Fibroblast of mammary gland (primary cell): Measurements from ENCODE around the gene ATP2C1.

ENCODE experiments used
- DNase-seq: peaks from one replicate; pipeline ENCODE4 v3.0.0-alpha.2; 2010; ENCODE audit warnings: low read depth
- H3K4me3 ChIP-seq: 2 replicates; pipeline ENCODE4 v1.5.1; 2011; ENCODE audit warnings: low read depth, mild to moderate bottlenecking, low read length, moderate library complexity; ENCODE audit not compliant: control insufficient read depth
- TF ChIP-seq, protein P1 (sequence below): conservative IDR thresholded peaks from 2 replicates; pipeline ENCODE4 v1.5.1; 2011; ENCODE audit warnings: low read depth, low read length, inconsistent platforms; ENCODE audit not compliant: control insufficient read depth, insufficient read depth

The ATP2C1 gene, protein sequence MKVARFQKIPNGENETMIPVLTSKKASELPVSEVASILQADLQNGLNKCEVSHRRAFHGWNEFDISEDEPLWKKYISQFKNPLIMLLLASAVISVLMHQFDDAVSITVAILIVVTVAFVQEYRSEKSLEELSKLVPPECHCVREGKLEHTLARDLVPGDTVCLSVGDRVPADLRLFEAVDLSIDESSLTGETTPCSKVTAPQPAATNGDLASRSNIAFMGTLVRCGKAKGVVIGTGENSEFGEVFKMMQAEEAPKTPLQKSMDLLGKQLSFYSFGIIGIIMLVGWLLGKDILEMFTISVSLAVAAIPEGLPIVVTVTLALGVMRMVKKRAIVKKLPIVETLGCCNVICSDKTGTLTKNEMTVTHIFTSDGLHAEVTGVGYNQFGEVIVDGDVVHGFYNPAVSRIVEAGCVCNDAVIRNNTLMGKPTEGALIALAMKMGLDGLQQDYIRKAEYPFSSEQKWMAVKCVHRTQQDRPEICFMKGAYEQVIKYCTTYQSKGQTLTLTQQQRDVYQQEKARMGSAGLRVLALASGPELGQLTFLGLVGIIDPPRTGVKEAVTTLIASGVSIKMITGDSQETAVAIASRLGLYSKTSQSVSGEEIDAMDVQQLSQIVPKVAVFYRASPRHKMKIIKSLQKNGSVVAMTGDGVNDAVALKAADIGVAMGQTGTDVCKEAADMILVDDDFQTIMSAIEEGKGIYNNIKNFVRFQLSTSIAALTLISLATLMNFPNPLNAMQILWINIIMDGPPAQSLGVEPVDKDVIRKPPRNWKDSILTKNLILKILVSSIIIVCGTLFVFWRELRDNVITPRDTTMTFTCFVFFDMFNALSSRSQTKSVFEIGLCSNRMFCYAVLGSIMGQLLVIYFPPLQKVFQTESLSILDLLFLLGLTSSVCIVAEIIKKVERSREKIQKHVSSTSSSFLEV

DNA sequence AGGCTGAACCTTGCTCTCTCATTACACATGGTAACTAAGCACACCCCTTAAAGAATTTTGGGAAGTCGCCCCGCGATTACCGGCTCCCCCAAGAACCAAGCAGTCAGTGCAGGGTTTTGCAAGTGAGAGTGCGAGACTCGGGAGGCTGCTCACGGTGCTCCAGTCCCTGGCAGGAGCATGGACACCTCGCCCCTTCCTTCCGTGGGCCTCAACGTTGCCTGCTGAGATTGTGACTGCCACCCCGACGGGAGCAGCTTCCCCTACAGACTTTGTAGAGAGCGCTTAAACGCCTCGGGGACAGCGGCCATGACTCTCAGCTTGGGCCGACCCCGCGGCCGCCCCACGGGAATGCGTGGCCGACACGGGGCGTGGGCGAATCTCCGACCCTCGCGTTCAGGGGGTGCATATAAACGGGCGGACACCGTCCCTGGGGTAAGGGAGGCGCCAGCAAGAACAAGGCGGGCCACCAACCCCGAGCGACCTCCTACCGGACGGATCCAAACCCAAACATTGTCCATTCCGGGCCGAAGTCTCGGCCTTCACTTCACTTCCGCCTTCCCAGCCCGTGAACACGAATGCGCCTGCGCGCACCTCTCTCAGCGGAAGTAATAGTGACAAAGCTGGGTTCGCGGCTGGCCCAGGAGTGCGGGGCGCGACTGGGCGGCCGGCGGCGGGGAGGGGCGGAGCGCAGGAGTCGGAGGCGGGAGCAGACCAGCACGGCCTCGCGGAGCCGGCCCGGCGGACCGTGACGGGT is at the start of gene ATP2C1:
TSS of gene ATP2C1 (plus strand) at position 709 of the 754 bp plus-strand sequence. CDS start 686 bp downstream, outside the sequence.
- DNase-seq, result peak; percentile 90
- TF ChIP-seq, protein P1, sequence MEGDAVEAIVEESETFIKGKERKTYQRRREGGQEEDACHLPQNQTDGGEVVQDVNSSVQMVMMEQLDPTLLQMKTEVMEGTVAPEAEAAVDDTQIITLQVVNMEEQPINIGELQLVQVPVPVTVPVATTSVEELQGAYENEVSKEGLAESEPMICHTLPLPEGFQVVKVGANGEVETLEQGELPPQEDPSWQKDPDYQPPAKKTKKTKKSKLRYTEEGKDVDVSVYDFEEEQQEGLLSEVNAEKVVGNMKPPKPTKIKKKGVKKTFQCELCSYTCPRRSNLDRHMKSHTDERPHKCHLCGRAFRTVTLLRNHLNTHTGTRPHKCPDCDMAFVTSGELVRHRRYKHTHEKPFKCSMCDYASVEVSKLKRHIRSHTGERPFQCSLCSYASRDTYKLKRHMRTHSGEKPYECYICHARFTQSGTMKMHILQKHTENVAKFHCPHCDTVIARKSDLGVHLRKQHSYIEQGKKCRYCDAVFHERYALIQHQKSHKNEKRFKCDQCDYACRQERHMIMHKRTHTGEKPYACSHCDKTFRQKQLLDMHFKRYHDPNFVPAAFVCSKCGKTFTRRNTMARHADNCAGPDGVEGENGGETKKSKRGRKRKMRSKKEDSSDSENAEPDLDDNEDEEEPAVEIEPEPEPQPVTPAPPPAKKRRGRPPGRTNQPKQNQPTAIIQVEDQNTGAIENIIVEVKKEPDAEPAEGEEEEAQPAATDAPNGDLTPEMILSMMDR, result no peak
- H3K4me3 ChIP-seq, result peak within 1 kb of the TSS; percentile 90

DNA sequence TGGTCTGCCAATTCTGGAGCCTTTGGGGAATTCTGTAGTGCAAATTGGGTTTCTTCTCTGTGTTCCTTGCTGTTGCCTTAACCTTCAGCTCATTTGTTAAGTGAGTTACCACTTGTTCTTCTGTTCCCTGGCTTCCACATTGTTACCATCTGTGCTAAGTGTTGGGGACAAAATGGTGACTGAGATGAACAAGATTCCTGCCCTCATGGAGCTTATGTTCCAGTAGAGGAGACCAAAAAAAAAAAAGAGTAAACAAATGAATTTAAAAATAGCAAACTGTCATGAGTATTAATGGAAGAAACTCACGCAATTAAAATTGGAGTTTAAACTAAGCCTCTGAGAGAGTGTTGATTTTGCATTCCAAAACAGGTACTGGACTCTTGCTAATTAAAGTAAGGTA is 49.4 kb upstream of the ATP2C1 start:
- DNase-seq, result no peak
- TF ChIP-seq, protein P1, result no peak
- H3K4me3 ChIP-seq, result no peak overlapping the region

DNA sequence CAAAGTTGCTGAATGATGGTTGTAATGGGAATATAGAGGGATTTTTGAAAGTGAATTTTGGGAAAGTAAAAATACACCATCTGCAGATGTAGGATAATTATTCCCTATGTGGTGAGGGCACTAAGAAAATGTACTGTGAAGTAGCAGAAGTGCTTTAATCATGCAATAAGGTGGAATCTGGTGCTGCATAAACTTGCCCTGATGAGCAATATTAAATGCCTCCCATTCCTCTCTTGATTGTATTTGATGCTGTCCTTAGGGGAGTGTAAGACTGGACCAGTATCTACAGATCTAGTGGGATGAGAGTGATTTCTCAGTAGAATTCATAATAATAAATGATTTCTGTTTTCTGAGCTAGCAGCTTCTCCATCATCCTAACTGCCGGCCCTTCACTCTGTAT is 47.7 kb upstream of the ATP2C1 start:
- H3K4me3 ChIP-seq, result no peak overlapping the region
- no peak for DNase-seq
- TF ChIP-seq, protein P1, result no peak

DNA sequence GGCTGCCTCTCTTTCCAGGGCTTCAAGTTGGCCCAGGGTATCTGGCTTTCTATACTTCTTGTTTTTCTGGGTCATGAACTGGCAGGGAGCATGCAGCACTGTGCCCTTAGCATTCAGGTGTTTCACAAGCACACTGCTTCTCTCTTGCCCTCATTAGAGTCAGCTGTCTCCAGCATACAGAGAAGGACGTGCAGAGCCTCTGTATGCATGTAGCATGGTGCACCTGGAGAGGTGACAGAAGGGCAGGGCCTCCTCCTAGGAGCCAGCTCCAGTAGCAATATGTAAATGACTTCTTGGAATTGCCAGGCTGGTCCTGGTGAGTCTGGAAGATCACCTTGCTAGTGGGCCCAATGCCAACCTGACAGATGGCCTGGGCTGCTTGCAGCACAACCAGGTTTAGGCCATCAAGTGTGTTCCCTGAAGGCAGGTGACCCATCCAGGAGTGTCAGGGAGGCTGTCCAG is 44.8 kb upstream of the ATP2C1 start:
- DNase-seq, result no peak
- no peak overlapping the region for H3K4me3 ChIP-seq
- TF ChIP-seq, protein P1, result no peak

DNA sequence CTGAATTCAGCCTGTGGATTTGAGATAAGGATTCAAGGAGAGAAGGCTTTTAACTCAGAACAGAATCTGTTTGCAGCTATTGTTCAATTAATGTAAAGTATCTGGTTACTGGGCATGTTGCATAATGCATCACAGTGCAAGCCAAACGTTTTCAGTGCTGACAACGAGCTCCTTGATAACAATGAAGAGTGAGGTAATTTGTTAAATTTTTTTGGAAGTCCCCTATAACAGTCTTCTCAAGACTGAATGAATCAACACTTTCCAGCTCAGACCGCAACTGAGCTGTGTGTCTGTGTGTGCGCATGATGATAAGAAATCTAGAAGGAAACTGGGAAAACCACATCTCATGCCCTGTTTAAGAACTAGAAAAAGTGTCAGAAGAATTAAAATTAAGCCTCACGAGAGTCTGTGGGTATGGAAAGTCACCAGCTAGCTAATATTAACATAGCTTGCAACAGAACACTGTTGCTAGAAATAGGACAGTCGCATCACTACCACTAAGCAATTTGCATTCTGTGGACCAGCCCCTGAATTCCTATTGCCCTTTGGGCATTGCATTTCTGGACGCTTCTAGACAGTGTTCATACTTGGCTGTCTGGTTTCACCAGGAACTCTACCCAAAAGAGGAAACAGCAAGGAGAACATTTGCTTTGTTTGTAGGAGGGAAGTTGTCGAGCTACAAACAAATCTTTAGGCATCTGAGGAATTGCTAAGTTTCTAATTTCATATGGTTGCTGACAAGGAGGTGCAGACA is 43.7 kb upstream of the ATP2C1 start:
- TF ChIP-seq, protein P1, result no peak
- no peak overlapping the region for H3K4me3 ChIP-seq
- peak; percentile 62 for DNase-seq
